Liver (tissue), 2 donors: Measurements from ENCODE around the gene MPV17.

ENCODE experiments used
- CTCF ChIP-seq: fragments of 150-350 bp; IDR thresholded peaks from 2 replicates; pipeline ENCODE4 v1.5.1; 2017; ENCODE audit warnings: improper control_type of control experiment, low read depth, low read length; ENCODE audit not compliant: missing input control
- MAX ChIP-seq: IDR thresholded peaks from 2 replicates; pipeline ENCODE4 v1.6.1; 2016; ENCODE audit warnings: antibody characterized with exemption
- donor health status: healthy.

- TF ChIP-seq CTCF (no peak), MAX (no peak)
Observed at GRCh38 chr2:27312152-27312551, 10.7 kb downstream of the MPV17 start.
